ENCODE measurements around the gene PAWR.
"Not testable (repeated sequence)": the region's sequence is repeated elsewhere in the genome, so short reads cannot be mapped to it uniquely, and the experiment has no call there.

Gene PAWR

GRCh38 chr12:79557690-79558315 lies 133.0 kb downstream of the PAWR start:
- Mint-ChIP-seq H3K27me3 (no peaks in the 10 kb centered on the region), H3K4me1 (ENCODE audit: low read depth in 2 of 2) (no peaks in the 10 kb centered on the region), H3K9me3 (no peaks in the 10 kb centered on the region), H3K27ac (no peak overlapping the region), H3K36me3 (ENCODE audit: insufficient read depth) (no peaks in the 10 kb centered on the region), H3K4me3 (no peak overlapping the region)
- ATAC-seq (replicated peaks) (no peak), DNase-seq (no peak)

- H3K4me1 Mint-ChIP-seq (ENCODE audit: low read depth in 2 of 2) = no peaks in the 10 kb centered on the region
- no peak overlapping the region for H3K4me3 Mint-ChIP-seq
- H3K36me3 Mint-ChIP-seq (ENCODE audit: insufficient read depth) = no peaks in the 10 kb centered on the region
- H3K27me3 Mint-ChIP-seq = no peaks in the 10 kb centered on the region
- no peak overlapping the region for H3K27ac Mint-ChIP-seq
- DNase-seq (no peak), ATAC-seq (replicated peaks) (no peak)
- H3K9me3 Mint-ChIP-seq = no peaks in the 10 kb centered on the region
Measured at GRCh38 chr12:79555028-79555925, 135.5 kb downstream of the PAWR start.

GRCh38 chr12:79553863-79554574 lies 136.7 kb downstream of the PAWR start:
- Mint-ChIP-seq H3K36me3 (ENCODE audit: insufficient read depth) (no peaks in the 10 kb centered on the region), H3K4me1 (ENCODE audit: low read depth in 2 of 2) (no peaks in the 10 kb centered on the region), H3K9me3 (no peaks in the 10 kb centered on the region), H3K4me3 (no peak overlapping the region), H3K27ac (no peak overlapping the region), H3K27me3 (no peaks in the 10 kb centered on the region)
- ATAC-seq (replicated peaks) (no peak), DNase-seq (no peak)

- DNase-seq (no peak), ATAC-seq (replicated peaks) (no peak)
- Mint-ChIP-seq H3K27me3 (no peaks in the 10 kb centered on the region), H3K36me3 (ENCODE audit: insufficient read depth) (no peaks in the 10 kb centered on the region), H3K4me3 (no peak overlapping the region), H3K27ac (no peak overlapping the region), H3K4me1 (ENCODE audit: low read depth in 2 of 2) (no peaks in the 10 kb centered on the region), H3K9me3 (no peaks in the 10 kb centered on the region)
Measured at GRCh38 chr12:79552192-79552591, 138.6 kb downstream of the PAWR start.

- Mint-ChIP-seq H3K9me3 (no peaks in the 10 kb centered on the region), H3K4me3 (no peak overlapping the region), H3K27ac (no peak overlapping the region), H3K36me3 (ENCODE audit: insufficient read depth) (no peaks in the 10 kb centered on the region), H3K27me3 (no peaks in the 10 kb centered on the region), H3K4me1 (ENCODE audit: low read depth in 2 of 2) (no peaks in the 10 kb centered on the region)
- ATAC-seq (replicated peaks) = no peak
- DNase-seq = no peak
Measured at GRCh38 chr12:79549531-79550271, 141.1 kb downstream of the PAWR start.

GRCh38 chr12:79548610-79548924 lies 142.2 kb downstream of the PAWR start:
- no peaks in the 10 kb centered on the region for H3K27me3 Mint-ChIP-seq
- H3K27ac Mint-ChIP-seq = no peak overlapping the region
- ATAC-seq (replicated peaks) = no peak
- no peaks in the 10 kb centered on the region for H3K36me3 Mint-ChIP-seq (ENCODE audit: insufficient read depth)
- H3K9me3 Mint-ChIP-seq = no peaks in the 10 kb centered on the region
- H3K4me1 Mint-ChIP-seq (ENCODE audit: low read depth in 2 of 2) = no peaks in the 10 kb centered on the region
- no peak overlapping the region for H3K4me3 Mint-ChIP-seq
- DNase-seq = no peak

- H3K4me3 Mint-ChIP-seq = no peak overlapping the region
- H3K4me1 Mint-ChIP-seq (ENCODE audit: low read depth in 2 of 2) = no peaks in the 10 kb centered on the region
- H3K27ac Mint-ChIP-seq = no peak overlapping the region
- no peak for ATAC-seq (replicated peaks)
- DNase-seq = no peak
- no peaks in the 10 kb centered on the region for H3K36me3 Mint-ChIP-seq (ENCODE audit: insufficient read depth)
- H3K9me3 Mint-ChIP-seq = no peaks in the 10 kb centered on the region
- no peaks in the 10 kb centered on the region for H3K27me3 Mint-ChIP-seq
Measured at GRCh38 chr12:79547735-79548609, 142.8 kb downstream of the PAWR start.

- DNase-seq (no peak), ATAC-seq (replicated peaks) (no peak)
- Mint-ChIP-seq H3K9me3 (no peaks in the 10 kb centered on the region), H3K36me3 (ENCODE audit: insufficient read depth) (no peaks in the 10 kb centered on the region), H3K4me1 (ENCODE audit: low read depth in 2 of 2) (no peaks in the 10 kb centered on the region), H3K4me3 (no peak overlapping the region), H3K27ac (no peak overlapping the region), H3K27me3 (peaks cover 0 to under 1% of the 10 kb centered on the region in 2 donors)
Measured at GRCh38 chr12:79547044-79547734, 143.6 kb downstream of the PAWR start.

GRCh38 chr12:79546466-79547043 lies 144.2 kb downstream of the PAWR start:
- no peaks in the 10 kb centered on the region for H3K9me3 Mint-ChIP-seq
- no peaks in the 10 kb centered on the region for H3K4me1 Mint-ChIP-seq (ENCODE audit: low read depth in 2 of 2)
- no peak for ATAC-seq (replicated peaks)
- H3K27ac Mint-ChIP-seq = no peak overlapping the region
- no peak overlapping the region for H3K4me3 Mint-ChIP-seq
- DNase-seq = no peak
- H3K36me3 Mint-ChIP-seq (ENCODE audit: insufficient read depth) = no peaks in the 10 kb centered on the region
- H3K27me3 Mint-ChIP-seq = peaks cover 0 to 7% of the 10 kb centered on the region in 2 donors

GRCh38 chr12:79544439-79544838 lies 146.3 kb downstream of the PAWR start:
- not testable (repeated sequence) for ATAC-seq (replicated peaks); DNase-seq; H3K27ac Mint-ChIP-seq; H3K4me3 Mint-ChIP-seq; H3K4me1 Mint-ChIP-seq (ENCODE audit: low read depth in 2 of 2); H3K36me3 Mint-ChIP-seq (ENCODE audit: insufficient read depth); H3K9me3 Mint-ChIP-seq
- H3K27me3 Mint-ChIP-seq = peaks cover 0 to 14% of the 10 kb centered on the region in 2 donors

GRCh38 chr12:79537675-79538074 lies 153.1 kb downstream of the PAWR start:
- H3K27me3 Mint-ChIP-seq = peaks cover 0 to 14% of the 10 kb centered on the region in 2 donors
- peaks cover 0 to 2% of the 10 kb centered on the region in 2 donors for H3K9me3 Mint-ChIP-seq
- no peak overlapping the region for H3K27ac Mint-ChIP-seq
- no peak overlapping the region for H3K4me3 Mint-ChIP-seq
- DNase-seq (no peak), ATAC-seq (replicated peaks) (no peak)
- no peaks in the 10 kb centered on the region for H3K36me3 Mint-ChIP-seq (ENCODE audit: insufficient read depth)
- H3K4me1 Mint-ChIP-seq (ENCODE audit: low read depth in 2 of 2) = no peaks in the 10 kb centered on the region

GRCh38 chr12:79535751-79536150 lies 155.0 kb downstream of the PAWR start:
- H3K36me3 Mint-ChIP-seq (ENCODE audit: insufficient read depth) = no peaks in the 10 kb centered on the region
- no peak overlapping the region for H3K4me3 Mint-ChIP-seq
- peaks cover 0 to 2% of the 10 kb centered on the region in 2 donors for H3K9me3 Mint-ChIP-seq
- ATAC-seq (replicated peaks) (no peak), DNase-seq (no peak)
- no peaks in the 10 kb centered on the region for H3K4me1 Mint-ChIP-seq (ENCODE audit: low read depth in 2 of 2)
- H3K27ac Mint-ChIP-seq = no peak overlapping the region
- no peaks in the 10 kb centered on the region for H3K27me3 Mint-ChIP-seq

Measured in effector memory CD8-positive, alpha-beta T cell (primary cell).